AG10803 (cell line): ENCODE measurements around the gene SPRR4.
"Not testable (repeated sequence)": the region's sequence is repeated elsewhere in the genome, so short reads cannot be mapped to it uniquely, and the experiment has no call there.

Source experiments
- DNase-seq: peaks from one replicate; pipeline ENCODE4 v3.0.0; 2010; ENCODE audit warnings: low read depth
- H3K4me3 ChIP-seq: 2 replicates; pipeline ENCODE4 v1.5.1; 2011; ENCODE audit warnings: mild to moderate bottlenecking, low read length, control low read depth
- TF ChIP-seq, protein P1 (sequence below): conservative IDR thresholded peaks from 2 replicates; pipeline ENCODE4 v1.5.1; 2011; ENCODE audit warnings: mild to moderate bottlenecking, low read length, control low read depth, inconsistent platforms

The SPRR4 gene

DNA sequence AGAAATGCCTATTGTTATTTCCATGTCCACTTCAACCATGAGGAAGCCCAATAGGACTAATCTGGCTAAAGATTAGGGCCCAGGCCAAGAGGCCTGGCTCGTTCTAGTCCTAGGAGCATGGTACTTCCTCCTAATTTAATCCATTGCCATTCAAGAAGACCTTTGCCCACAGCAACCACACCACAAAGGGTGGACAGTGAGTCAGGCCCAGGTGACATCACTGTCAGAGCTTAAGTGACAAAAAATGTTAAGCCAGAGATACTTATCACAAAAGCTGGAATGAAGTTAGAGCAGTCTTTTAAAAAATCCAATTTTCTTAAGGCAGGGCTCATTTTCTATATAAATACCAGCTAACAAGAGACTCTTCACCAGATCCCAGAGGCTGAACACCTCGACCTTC, 30.9 kb downstream of the SPRR4 start, which contains the start of gene SPRR3:
Gene SPRR3, plus strand, starts transcription at position 368 of the 400 bp plus-strand sequence. CDS start 1,272 bp downstream, outside the sequence.
- no peak for DNase-seq
- no peak within 1 kb of the TSS for H3K4me3 ChIP-seq
- TF ChIP-seq, protein P1, sequence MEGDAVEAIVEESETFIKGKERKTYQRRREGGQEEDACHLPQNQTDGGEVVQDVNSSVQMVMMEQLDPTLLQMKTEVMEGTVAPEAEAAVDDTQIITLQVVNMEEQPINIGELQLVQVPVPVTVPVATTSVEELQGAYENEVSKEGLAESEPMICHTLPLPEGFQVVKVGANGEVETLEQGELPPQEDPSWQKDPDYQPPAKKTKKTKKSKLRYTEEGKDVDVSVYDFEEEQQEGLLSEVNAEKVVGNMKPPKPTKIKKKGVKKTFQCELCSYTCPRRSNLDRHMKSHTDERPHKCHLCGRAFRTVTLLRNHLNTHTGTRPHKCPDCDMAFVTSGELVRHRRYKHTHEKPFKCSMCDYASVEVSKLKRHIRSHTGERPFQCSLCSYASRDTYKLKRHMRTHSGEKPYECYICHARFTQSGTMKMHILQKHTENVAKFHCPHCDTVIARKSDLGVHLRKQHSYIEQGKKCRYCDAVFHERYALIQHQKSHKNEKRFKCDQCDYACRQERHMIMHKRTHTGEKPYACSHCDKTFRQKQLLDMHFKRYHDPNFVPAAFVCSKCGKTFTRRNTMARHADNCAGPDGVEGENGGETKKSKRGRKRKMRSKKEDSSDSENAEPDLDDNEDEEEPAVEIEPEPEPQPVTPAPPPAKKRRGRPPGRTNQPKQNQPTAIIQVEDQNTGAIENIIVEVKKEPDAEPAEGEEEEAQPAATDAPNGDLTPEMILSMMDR: no peak

DNA sequence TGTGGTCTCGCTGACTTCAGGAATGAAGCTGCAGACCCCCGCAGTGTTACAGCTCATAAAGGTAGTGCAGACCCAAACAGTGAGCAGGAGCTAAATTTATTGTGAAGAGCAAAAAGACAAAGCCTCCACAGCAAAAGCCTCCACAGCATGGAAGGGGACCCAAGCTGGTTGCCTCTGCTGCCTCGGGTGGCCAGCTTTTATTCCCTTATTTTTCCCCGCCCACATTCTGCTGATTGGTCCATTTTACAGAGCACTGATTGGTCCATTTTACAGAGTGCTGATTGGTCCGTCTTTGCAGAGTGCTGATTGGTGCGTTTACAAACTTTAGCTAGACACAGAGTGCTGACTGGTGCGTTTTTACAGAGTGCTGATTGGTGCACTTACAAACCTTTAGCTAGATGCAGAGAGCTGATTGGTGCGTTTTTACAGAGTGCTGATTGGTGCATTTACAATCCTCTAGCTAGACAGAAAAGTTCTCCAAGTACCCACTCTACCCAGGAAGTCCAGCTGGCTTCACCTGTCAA, 40.8 kb downstream of the SPRR4 start:
- not testable (repeated sequence) for DNase-seq, H3K4me3 ChIP-seq

DNA sequence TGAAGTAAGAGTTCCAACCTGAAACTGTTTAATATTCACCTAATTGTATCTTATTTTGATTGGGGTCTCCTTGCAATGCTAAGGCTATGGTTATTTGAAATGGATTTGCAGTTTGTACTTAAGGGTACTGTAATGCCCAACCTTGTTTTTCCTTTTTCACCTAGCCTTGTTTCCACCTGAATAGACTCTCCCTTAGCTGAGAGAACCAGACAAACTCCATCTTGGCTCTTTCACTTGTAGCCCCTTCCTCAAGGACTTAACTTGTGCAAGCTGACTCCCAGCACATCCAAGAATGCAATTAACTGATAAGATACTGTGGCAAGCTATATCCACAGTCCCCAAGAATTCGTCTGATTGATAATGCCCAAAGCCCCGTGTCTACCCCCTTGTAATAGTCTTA, 51.4 kb downstream of the SPRR4 start:
- DNase-seq, H3K4me3 ChIP-seq: not testable (repeated sequence)
